ENCODE measurements around the gene TMTC2. TPM values are rescaled to one million over a fixed set of nuclear protein-coding genes. Genes with fewer than 3 reads are reported as not detected.

Gene TMTC2
- total RNA-seq, 5 donors from 2014 or later (not counting 1 experiment from before 2014, with no cell fraction given) = 3.6 to 5.4 (median 4.4) TPM

- H3K36me3 ChIP-seq (ENCODE audit: control insufficient read depth in 2 of 2, extremely low read depth in 1 of 2, insufficient read depth in 1 of 2, low read length in 1 of 2) = no peaks in the 10 kb centered on the region
- no peak overlapping the region for H3K27ac ChIP-seq (ENCODE audit: low read length)
- ChIA-PET CTCF (interaction anchor here in 1 of 2 donors (1.2 kb wide), 1 partner anchor 15 kb away, joined by 3 read pairs; no protein-coding TSS in a partner anchor), POLR2A (no interaction called here)
- H3K27ac Mint-ChIP-seq = no peak overlapping the region
- no peak overlapping the region for H3K4me3 ChIP-seq (ENCODE audit: control insufficient read depth in 1 of 2, extremely low read depth in 1 of 2, low read length in 1 of 2)
- ATAC-seq (replicated peaks in 1 of 4) (no peak), DNase-seq (no peak)
- H3K9me3 ChIP-seq = no peaks in the 10 kb centered on the region
- H3K27me3 Mint-ChIP-seq = no peaks in the 10 kb centered on the region
- no peaks in the 10 kb centered on the region for H3K4me1 ChIP-seq (ENCODE audit: control insufficient read depth in 1 of 2, extremely low read depth in 1 of 2, insufficient read depth in 2 of 2, low read length in 2 of 2)
- H3K9me3 Mint-ChIP-seq = no peaks in the 10 kb centered on the region
- no peak overlapping the region for H3K4me3 Mint-ChIP-seq
- H3K36me3 Mint-ChIP-seq = peaks cover 4% of the 10 kb centered on the region
- H3K27me3 ChIP-seq (replicated peaks in 1 of 2; ENCODE audit: control insufficient read depth in 2 of 2, extremely low read depth in 1 of 2, insufficient read depth in 2 of 2, low read length in 1 of 2) = no peaks in the 10 kb centered on the region
- H3K4me1 Mint-ChIP-seq = no peaks in the 10 kb centered on the region
- WGBS (ENCODE audit: insufficient coverage) = 93% methylated on average over 5 of the region's 12 CpGs
Observed at GRCh38 chr12:82698708-82699564, 12.2 kb downstream of the TMTC2 start.

GRCh38 chr12:82705774-82706173, 19.1 kb downstream of the TMTC2 start:
- DNase-seq (no peak), ATAC-seq (replicated peaks in 1 of 4) (no peak)
- H3K9me3 ChIP-seq = no peaks in the 10 kb centered on the region
- no peaks in the 10 kb centered on the region for H3K4me1 ChIP-seq (ENCODE audit: control insufficient read depth in 1 of 2, extremely low read depth in 1 of 2, insufficient read depth in 2 of 2, low read length in 2 of 2)
- H3K27ac ChIP-seq (ENCODE audit: low read length) = no peak overlapping the region
- WGBS (ENCODE audit: insufficient coverage) = 92% methylated on average over 2 of the region's 3 CpGs
- Mint-ChIP-seq H3K27me3 (no peaks in the 10 kb centered on the region), H3K9me3 (no peaks in the 10 kb centered on the region), H3K4me3 (no peak overlapping the region), H3K27ac (no peak overlapping the region), H3K4me1 (no peaks in the 10 kb centered on the region), H3K36me3 (peaks cover 4% of the 10 kb centered on the region)
- ChIA-PET CTCF (interaction anchor here (0.8 to 2.1 kb wide), 3 partner anchors 20 to 47 kb away, joined by 3 to 6 read pairs (median 3); no protein-coding TSS in a partner anchor), POLR2A (no interaction called here)
- no peaks in the 10 kb centered on the region for H3K36me3 ChIP-seq (ENCODE audit: control insufficient read depth in 2 of 2, extremely low read depth in 1 of 2, insufficient read depth in 1 of 2, low read length in 1 of 2)
- no peaks in the 10 kb centered on the region for H3K27me3 ChIP-seq (replicated peaks in 1 of 2; ENCODE audit: control insufficient read depth in 2 of 2, extremely low read depth in 1 of 2, insufficient read depth in 2 of 2, low read length in 1 of 2)
- H3K4me3 ChIP-seq (ENCODE audit: control insufficient read depth in 1 of 2, extremely low read depth in 1 of 2, low read length in 1 of 2) = no peak overlapping the region

- H3K27ac Mint-ChIP-seq = no peak overlapping the region
- H3K27ac ChIP-seq (ENCODE audit: low read length) = no peak overlapping the region
- no peaks in the 10 kb centered on the region for H3K27me3 ChIP-seq (replicated peaks in 1 of 2; ENCODE audit: control insufficient read depth in 2 of 2, extremely low read depth in 1 of 2, insufficient read depth in 2 of 2, low read length in 1 of 2)
- DNase-seq (no peak), ATAC-seq (replicated peaks in 1 of 4) (no peak)
- H3K27me3 Mint-ChIP-seq = no peaks in the 10 kb centered on the region
- no peak overlapping the region for H3K4me3 Mint-ChIP-seq
- ChIA-PET CTCF (no interaction called here), POLR2A (no interaction called here)
- H3K9me3 Mint-ChIP-seq = no peaks in the 10 kb centered on the region
- no peaks in the 10 kb centered on the region for H3K9me3 ChIP-seq
- H3K36me3 Mint-ChIP-seq = peaks cover 6% of the 10 kb centered on the region
- no peaks in the 10 kb centered on the region for H3K4me1 Mint-ChIP-seq
- H3K36me3 ChIP-seq (ENCODE audit: control insufficient read depth in 2 of 2, extremely low read depth in 1 of 2, insufficient read depth in 1 of 2, low read length in 1 of 2) = no peaks in the 10 kb centered on the region
- 89% methylated on average over 5 of the region's 10 CpGs for WGBS (ENCODE audit: insufficient coverage)
- H3K4me1 ChIP-seq (ENCODE audit: control insufficient read depth in 1 of 2, extremely low read depth in 1 of 2, insufficient read depth in 2 of 2, low read length in 2 of 2) = no peaks in the 10 kb centered on the region
- no peak overlapping the region for H3K4me3 ChIP-seq (ENCODE audit: control insufficient read depth in 1 of 2, extremely low read depth in 1 of 2, low read length in 1 of 2)
Observed at GRCh38 chr12:82708061-82708879, 21.6 kb downstream of the TMTC2 start.

- ChIA-PET POLR2A (no interaction called here), CTCF (interaction anchor here in 1 of 2 donors (0.6 kb wide), 1 partner anchor 24 kb away, joined by 3 read pairs; the partner anchor contains the start of gene TMTC2)
- no peaks in the 10 kb centered on the region for H3K9me3 Mint-ChIP-seq
- ATAC-seq (replicated peaks in 1 of 4) (no peak), DNase-seq (no peak)
- H3K27me3 ChIP-seq (replicated peaks in 1 of 2; ENCODE audit: control insufficient read depth in 2 of 2, extremely low read depth in 1 of 2, insufficient read depth in 2 of 2, low read length in 1 of 2) = no peaks in the 10 kb centered on the region
- no peak overlapping the region for H3K27ac Mint-ChIP-seq
- H3K27ac ChIP-seq (ENCODE audit: low read length) = no peak overlapping the region
- no peaks in the 10 kb centered on the region for H3K27me3 Mint-ChIP-seq
- H3K36me3 Mint-ChIP-seq = peaks cover 8% of the 10 kb centered on the region
- no peaks in the 10 kb centered on the region for H3K4me1 Mint-ChIP-seq
- H3K9me3 ChIP-seq = no peaks in the 10 kb centered on the region
- no peaks in the 10 kb centered on the region for H3K36me3 ChIP-seq (ENCODE audit: control insufficient read depth in 2 of 2, extremely low read depth in 1 of 2, insufficient read depth in 1 of 2, low read length in 1 of 2)
- WGBS (ENCODE audit: insufficient coverage) = 100% methylated on average over 1 of the region's 2 CpGs
- H3K4me1 ChIP-seq (ENCODE audit: control insufficient read depth in 1 of 2, extremely low read depth in 1 of 2, insufficient read depth in 2 of 2, low read length in 2 of 2) = no peaks in the 10 kb centered on the region
- H3K4me3 ChIP-seq (ENCODE audit: control insufficient read depth in 1 of 2, extremely low read depth in 1 of 2, low read length in 1 of 2) = no peak overlapping the region
- no peak overlapping the region for H3K4me3 Mint-ChIP-seq
Observed at GRCh38 chr12:82709794-82710355, 23.2 kb downstream of the TMTC2 start.

GRCh38 chr12:82710741-82711140, 24.0 kb downstream of the TMTC2 start:
- no peaks in the 10 kb centered on the region for H3K4me1 Mint-ChIP-seq
- H3K9me3 ChIP-seq = no peaks in the 10 kb centered on the region
- no peak overlapping the region for H3K4me3 ChIP-seq (ENCODE audit: control insufficient read depth in 1 of 2, extremely low read depth in 1 of 2, low read length in 1 of 2)
- no peaks in the 10 kb centered on the region for H3K27me3 ChIP-seq (replicated peaks in 1 of 2; ENCODE audit: control insufficient read depth in 2 of 2, extremely low read depth in 1 of 2, insufficient read depth in 2 of 2, low read length in 1 of 2)
- no peak overlapping the region for H3K4me3 Mint-ChIP-seq
- no peaks in the 10 kb centered on the region for H3K36me3 ChIP-seq (ENCODE audit: control insufficient read depth in 2 of 2, extremely low read depth in 1 of 2, insufficient read depth in 1 of 2, low read length in 1 of 2)
- no peaks in the 10 kb centered on the region for H3K9me3 Mint-ChIP-seq
- no CpG with 5 or more reads among the region's 2 CpGs for WGBS (ENCODE audit: insufficient coverage)
- DNase-seq (no peak), ATAC-seq (replicated peaks in 1 of 4) (no peak)
- no peaks in the 10 kb centered on the region for H3K4me1 ChIP-seq (ENCODE audit: control insufficient read depth in 1 of 2, extremely low read depth in 1 of 2, insufficient read depth in 2 of 2, low read length in 2 of 2)
- no peak overlapping the region for H3K27ac ChIP-seq (ENCODE audit: low read length)
- H3K27me3 Mint-ChIP-seq = no peaks in the 10 kb centered on the region
- H3K36me3 Mint-ChIP-seq = peaks cover 8% of the 10 kb centered on the region
- CTCF ChIA-PET = interaction anchor here in 1 of 2 donors (1.8 kb wide), 1 partner anchor 25 kb away, joined by 5 read pairs; the partner anchor contains the start of gene TMTC2
- POLR2A ChIA-PET = no interaction called here
- H3K27ac Mint-ChIP-seq = no peak overlapping the region

GRCh38 chr12:82714427-82714826, 27.7 kb downstream of the TMTC2 start:
- peaks cover 8% of the 10 kb centered on the region for H3K36me3 Mint-ChIP-seq
- no peaks in the 10 kb centered on the region for H3K27me3 ChIP-seq (replicated peaks in 1 of 2; ENCODE audit: control insufficient read depth in 2 of 2, extremely low read depth in 1 of 2, insufficient read depth in 2 of 2, low read length in 1 of 2)
- H3K4me1 ChIP-seq (ENCODE audit: control insufficient read depth in 1 of 2, extremely low read depth in 1 of 2, insufficient read depth in 2 of 2, low read length in 2 of 2) = no peaks in the 10 kb centered on the region
- no peaks in the 10 kb centered on the region for H3K27me3 Mint-ChIP-seq
- no peak overlapping the region for H3K4me3 ChIP-seq (ENCODE audit: control insufficient read depth in 1 of 2, extremely low read depth in 1 of 2, low read length in 1 of 2)
- no peaks in the 10 kb centered on the region for H3K36me3 ChIP-seq (ENCODE audit: control insufficient read depth in 2 of 2, extremely low read depth in 1 of 2, insufficient read depth in 1 of 2, low read length in 1 of 2)
- CTCF ChIA-PET = interaction anchor here in 1 of 2 donors (0.7 kb wide), 1 partner anchor 1276 kb away, joined by 3 read pairs; no protein-coding TSS in a partner anchor
- no CpG with 5 or more reads among the region's 3 CpGs for WGBS (ENCODE audit: insufficient coverage)
- no peak for DNase-seq
- no peak for ATAC-seq (replicated peaks in 1 of 4)
- no peak overlapping the region for H3K4me3 Mint-ChIP-seq
- POLR2A ChIA-PET = no interaction called here
- H3K27ac Mint-ChIP-seq = no peak overlapping the region
- no peaks in the 10 kb centered on the region for H3K9me3 ChIP-seq
- H3K4me1 Mint-ChIP-seq = no peaks in the 10 kb centered on the region
- H3K27ac ChIP-seq (ENCODE audit: low read length) = no peak overlapping the region
- no peaks in the 10 kb centered on the region for H3K9me3 Mint-ChIP-seq
